Endothelial cell of umbilical vein (primary cell): ENCODE data around the gene TET2. TPM values are rescaled to one million over a fixed set of nuclear protein-coding genes. Genes with fewer than 3 reads are reported as not detected.

ENCODE experiments used
- BruUV-seq: library from RNA; stranded (reverse); fragments of 400-500 nt; replicated peaks from 2 replicates; lab custom pipeline; 2021; lab: Mats Ljungman, UMichigan
- CTCF ChIA-PET: fragments of 300-600, 350-600 bp; sonication (Branson Sonifier 250); formaldehyde crosslinking; loops from one replicate; lab custom pipeline; 2021; ENCODE audit warnings: antibody characterized with exemption, inconsistent platforms; lab: Charles Lee
- POLR2A ChIA-PET: fragments of 300-600, 350-600 bp; sonication (Branson Sonifier 250); formaldehyde crosslinking; loops from one replicate; lab custom pipeline; 2021; ENCODE audit warnings: antibody characterized with exemption, inconsistent platforms; lab: Charles Lee
- DNase-seq: peaks from one replicate; pipeline ENCODE4 v3.0.0-alpha.2; 2011; ENCODE audit warnings: low read depth, low spot score
- FAIRE-seq: peaks from 2 replicates; lab custom pipeline; 2011; peaks lifted over from hg19 to GRCh38; lab: Jason Lieb, UNC
- H2AFZ ChIP-seq: 2 replicates; pipeline ENCODE4 v1.6.0; 2012; ENCODE audit warnings: low read depth, low read length, control low read depth, inconsistent platforms
- H3K27ac ChIP-seq: 2 replicates; pipeline ENCODE4 v1.5.1; 2011; ENCODE audit warnings: low read depth, mild to moderate bottlenecking, control low read depth, low read length, moderate library complexity; ENCODE audit not compliant: insufficient read depth
- H3K27me3 ChIP-seq, 2 experiments: 2 replicates each; pipeline versions ENCODE4 v1.6.0 to v1.6.1; 2011; ENCODE audit warnings: low read length in 2 of 2, mixed read lengths in 1 of 2; ENCODE audit not compliant: control insufficient read depth in 2 of 2, insufficient read depth in 2 of 2
- H3K36me3 ChIP-seq, 2 experiments: 2 replicates in 1 of 2; 3 replicates in 1 of 2; pipeline ENCODE4 v1.5.1; 2011; ENCODE audit warnings: low read length in 2 of 2, mild to moderate bottlenecking in 1 of 2, moderate library complexity in 1 of 2; ENCODE audit not compliant: control insufficient read depth in 2 of 2, insufficient read depth in 2 of 2; ENCODE audit errors: extremely low read depth in 1 of 2
- H3K4me1 ChIP-seq: 3 replicates; pipeline ENCODE4 v1.5.1; 2011; ENCODE audit warnings: mild to moderate bottlenecking, low read length; ENCODE audit not compliant: control insufficient read depth, insufficient read depth; ENCODE audit errors: extremely low read depth
- H3K4me2 ChIP-seq: 2 replicates; pipeline ENCODE4 v1.6.1; 2011; ENCODE audit warnings: low read length, control low read depth, mixed read lengths; ENCODE audit not compliant: insufficient read depth
- H3K4me3 ChIP-seq, 3 experiments: fragments of 200-600 bp in 1 of 3; sonication (generic), shearing (Covaris generic) in 1 of 3; replicated peaks in 1 of 3; 2 replicates each; pipeline ENCODE4 v1.5.1; 2011 to 2016; ENCODE audit warnings: control low read depth in 3 of 3, low read length in 3 of 3, mild to moderate bottlenecking in 2 of 3, inconsistent platforms in 1 of 3, low read depth in 1 of 3, moderate library complexity in 1 of 3; ENCODE audit not compliant: insufficient read depth in 1 of 3
- H3K79me2 ChIP-seq: 2 replicates; pipeline ENCODE4 v1.6.0; 2012; ENCODE audit warnings: low read length, inconsistent platforms; ENCODE audit not compliant: control insufficient read depth, insufficient read depth
- H3K9ac ChIP-seq: replicated peaks from 2 replicates; pipeline ENCODE3; 2011; ENCODE audit warnings: low read length, control low read depth; ENCODE audit not compliant: insufficient read depth; ENCODE audit errors: extremely low read depth
- H3K9me1 ChIP-seq: replicated peaks from 3 replicates; pipeline ENCODE4 v1.6.0; 2011; ENCODE audit warnings: mild to moderate bottlenecking, low read length; ENCODE audit not compliant: control insufficient read depth, insufficient read depth; ENCODE audit errors: extremely low read depth
- H3K9me3 ChIP-seq: replicated peaks from 2 replicates; pipeline ENCODE4 v1.5.1; 2012; ENCODE audit warnings: low read length, inconsistent platforms; ENCODE audit not compliant: control insufficient read depth, insufficient read depth
- H4K20me1 ChIP-seq: replicated peaks from 2 replicates; pipeline ENCODE3; 2011; ENCODE audit warnings: mild to moderate bottlenecking, low read length; ENCODE audit not compliant: control insufficient read depth, insufficient read depth; ENCODE audit errors: extremely low read depth
- CTCF ChIP-seq, 2 donors: IDR thresholded peaks; 1 replicate in 1 of 2; 2 replicates in 1 of 2; pipeline ENCODE4 v1.5.1; 2011; ENCODE audit warnings: low read length in 2 of 2, mild to moderate bottlenecking in 2 of 2, moderate library complexity in 2 of 2, control low read depth in 1 of 2, inconsistent platforms in 1 of 2, low read depth in 1 of 2; ENCODE audit not compliant: insufficient read depth in 1 of 2; ENCODE audit errors: extremely low read depth in 1 of 2
- EZH2 ChIP-seq: IDR thresholded peaks from 2 replicates; pipeline ENCODE4 v1.6.1; 2012; ENCODE audit warnings: borderline replicate concordance, low read depth, mild to moderate bottlenecking, moderate library complexity, low read length, inconsistent platforms; ENCODE audit not compliant: severe bottlenecking
- FOS ChIP-seq: IDR thresholded peaks from 2 replicates; pipeline ENCODE4 v1.6.1; 2011; ENCODE audit warnings: mild to moderate bottlenecking, low read length, moderate library complexity, borderline replicate concordance; ENCODE audit not compliant: insufficient read depth
- GATA2 ChIP-seq: IDR thresholded peaks from 2 replicates; pipeline ENCODE4 v1.7.0; 2011; ENCODE audit warnings: low read depth, mild to moderate bottlenecking, moderate library complexity, mixed read lengths, low read length; ENCODE audit not compliant: insufficient read length, insufficient read depth
- JUN ChIP-seq: IDR thresholded peaks from 2 replicates; pipeline ENCODE4 v1.6.1; 2011; ENCODE audit warnings: borderline replicate concordance, low read depth; ENCODE audit not compliant: insufficient read length, insufficient read depth
- MAX ChIP-seq: IDR thresholded peaks from 2 replicates; pipeline ENCODE4 v1.6.1; 2011; ENCODE audit not compliant: insufficient read depth, insufficient read length
- MYC ChIP-seq: IDR thresholded peaks from one replicate; pipeline ENCODE4 v1.6.1; 2011; ENCODE audit warnings: mild to moderate bottlenecking, low read depth, low read length
- POLR2A ChIP-seq: IDR thresholded peaks from 2 replicates; pipeline ENCODE4 v1.6.1; 2012; ENCODE audit warnings: low read depth, mild to moderate bottlenecking, control low read depth, low read length
- POLR2AphosphoS5 ChIP-seq: IDR thresholded peaks from 2 replicates; pipeline ENCODE4 v1.6.1; 2012; ENCODE audit warnings: low read depth, mild to moderate bottlenecking, control low read depth, low read length, moderate library complexity; ENCODE audit not compliant: insufficient read depth
- dilution Hi-C: fragments of 300-500 bp; cut with MboI; formaldehyde crosslinking; loops from one replicate; pipeline ENCODE4 v1.15.0; 2019; ENCODE audit warnings: low sequenced_read_pairs; ENCODE audit not compliant: extremely low pct_ligation_motif_present
- intact Hi-C: fragments of 100-400 bp; cut with micrococcal nuclease; formaldehyde crosslinking; loops from one replicate; pipeline ENCODE4 v1.10.0; 2022
- polyA plus RNA-seq, 4 experiments: library from polyadenylated mRNA; depleted of rRNA in 3 of 4; stranded (reverse) in 3 of 4; unstranded in 1 of 4; fragments of >200 nt; gene quantifications; 2 replicates each; pipeline versions ENCODE4 v1.2.1 to v1.2.3, GENCODE V29; 2011 to 2012; ENCODE audit warnings: missing spikeins in 1 of 4
- total RNA-seq: library from RNA; stranded (reverse); gene quantifications from 2 replicates; pipeline ENCODE4 v1.2.3, GENCODE V29; 2021

Gene TET2
- total and polyA plus RNA-seq, 2 donors (not counting 3 experiments of a cell fraction or from before 2014, with no cell fraction given): 4.8 to 17.5 TPM

- DNase-seq (no peak), FAIRE-seq (no peak)
- no peaks in the 10 kb centered on the region for H3K9me3 ChIP-seq
- dilution Hi-C loops: no loop called here
- H3K36me3 ChIP-seq: no peaks in the 10 kb centered on the region
- peaks cover 2% of the 10 kb centered on the region for H4K20me1 ChIP-seq
- no peak overlapping the region for H3K4me2 ChIP-seq
- no peaks in the 10 kb centered on the region for H3K27me3 ChIP-seq
- intact Hi-C loops: no loop called here
- no peaks in the 10 kb centered on the region for H3K4me1 ChIP-seq
- no peak overlapping the region for H3K9ac ChIP-seq
- H3K9me1 ChIP-seq: peaks cover 3% of the 10 kb centered on the region
- no peak overlapping the region for H3K27ac ChIP-seq
- ChIA-PET CTCF (no interaction called here), POLR2A (no interaction called here)
- H2AFZ ChIP-seq: no peak overlapping the region
- peaks cover 44% of the 10 kb centered on the region for H3K79me2 ChIP-seq
- no peak overlapping the region for H3K4me3 ChIP-seq
- BruUV-seq: no TSS peak
- no peak for TF ChIP-seq POLR2A
Measured at GRCh38 chr4:105158837-105159236, 12.2 kb downstream of the TET2 start.

- Histone ChIP-seq H4K20me1 (peaks cover 5% of the 10 kb centered on the region), H3K4me1 (no peaks in the 10 kb centered on the region), H3K9me3 (no peaks in the 10 kb centered on the region), H3K79me2 (peaks cover 25% of the 10 kb centered on the region), H3K4me3 (no peak overlapping the region), H3K9ac (no peak overlapping the region), H2AFZ (no peak overlapping the region), H3K36me3 (no peaks in the 10 kb centered on the region), H3K27ac (no peak overlapping the region), H3K27me3 (no peaks in the 10 kb centered on the region), H3K4me2 (no peak overlapping the region), H3K9me1 (peaks cover 3% of the 10 kb centered on the region)
- TF ChIP-seq EZH2 (no peak), POLR2A (no peak), FOS (no peak), MAX (no peak), GATA2 (no peak), MYC (no peak), CTCF (IDR thresholded peaks at IDR 0.05; ENCODE audit: extremely low read depth in 1 of 2, insufficient read depth in 1 of 2, low read depth in 1 of 2, low read length in 2 of 2) (no peak), JUN (no peak), POLR2AphosphoS5 (no peak)
- intact Hi-C loops: no loop called here
- no peak for DNase-seq
- no TSS peak for BruUV-seq
- ChIA-PET CTCF (interaction anchor here (0.5 to 1.8 kb wide), 5 partner anchors 10 to 36 kb away, joined by 3 to 8 read pairs (median 4); no protein-coding TSS in a partner anchor), POLR2A (no interaction called here)
- FAIRE-seq: no peak
- dilution Hi-C loops: no loop called here
Measured at GRCh38 chr4:105162123-105162796, 15.6 kb downstream of the TET2 start.
